ENCODE measurements around the gene PRAMEF13. TPM values are rescaled to one million over a fixed set of nuclear protein-coding genes. Genes with fewer than 3 reads are reported as not detected.
"Not testable (repeated sequence)": the region's sequence is repeated elsewhere in the genome, so short reads cannot be mapped to it uniquely, and the experiment has no call there.

Gene PRAMEF13
- total RNA-seq, 1 experiment from 2014 or later = not detected

GRCh38 chr1:13224480-13225060 lies 23.4 kb upstream of the PRAMEF13 start:
- in situ Hi-C loops (cut with HindIII; ENCODE audit: low pct_unique_long_range_greater_than_20kb, low sequenced_read_pairs) = no loop called here
- no peak for DNase-seq (ENCODE audit: low read depth, low spot score)

DNA sequence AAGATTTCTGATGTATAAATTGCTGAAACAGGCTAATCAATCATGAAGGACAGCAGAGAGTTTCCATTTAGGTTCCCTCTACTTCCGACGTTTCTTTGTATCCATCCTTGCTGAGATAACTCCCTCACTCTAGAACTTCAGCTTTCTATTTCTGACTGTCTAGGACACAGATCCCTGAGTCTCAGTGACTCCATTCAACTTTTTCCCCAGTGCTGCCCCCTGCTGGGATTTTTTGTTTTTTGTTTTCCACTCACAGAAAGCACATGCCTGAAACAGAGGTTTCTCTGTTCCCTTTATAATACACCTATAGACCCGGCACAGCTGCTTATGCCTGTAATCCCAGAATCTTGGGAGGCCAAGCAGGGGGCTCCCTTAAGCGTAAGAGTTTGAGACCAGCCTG lies 21.6 kb upstream of the PRAMEF13 start:
- DNase-seq (ENCODE audit: low read depth, low spot score); in situ Hi-C loops (cut with HindIII; ENCODE audit: low pct_unique_long_range_greater_than_20kb, low sequenced_read_pairs): not testable (repeated sequence)

DNA sequence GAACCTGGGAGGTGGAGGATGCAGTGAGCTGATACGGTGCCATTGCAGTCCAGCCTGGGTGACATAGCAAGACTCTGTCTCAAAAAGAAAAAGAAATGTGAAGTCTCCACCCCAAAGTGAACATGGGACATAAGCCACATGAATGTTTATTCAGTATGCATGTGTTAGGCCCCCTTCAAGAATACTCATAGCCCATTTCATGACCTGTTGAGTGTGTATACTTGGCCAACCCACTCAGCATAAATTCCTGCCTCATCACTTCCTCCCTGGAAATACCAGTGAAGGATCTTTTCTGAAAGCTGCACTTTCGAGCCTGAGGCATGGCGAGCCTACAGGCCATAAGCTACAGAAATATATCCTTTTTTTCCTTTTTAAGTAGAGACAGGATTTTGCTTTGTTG lies 18.0 kb upstream of the PRAMEF13 start:
- DNase-seq (ENCODE audit: low read depth, low spot score); in situ Hi-C loops (cut with HindIII; ENCODE audit: low pct_unique_long_range_greater_than_20kb, low sequenced_read_pairs): not testable (repeated sequence)

GRCh38 chr1:13216619-13217018 lies 15.4 kb upstream of the PRAMEF13 start:
- DNase-seq (ENCODE audit: low read depth, low spot score); in situ Hi-C loops (cut with HindIII; ENCODE audit: low pct_unique_long_range_greater_than_20kb, low sequenced_read_pairs): not testable (repeated sequence)

- DNase-seq (ENCODE audit: low read depth, low spot score); in situ Hi-C loops (cut with HindIII; ENCODE audit: low pct_unique_long_range_greater_than_20kb, low sequenced_read_pairs): not testable (repeated sequence)
Measured at GRCh38 chr1:13208712-13209111, 7.5 kb upstream of the PRAMEF13 start.

DNA sequence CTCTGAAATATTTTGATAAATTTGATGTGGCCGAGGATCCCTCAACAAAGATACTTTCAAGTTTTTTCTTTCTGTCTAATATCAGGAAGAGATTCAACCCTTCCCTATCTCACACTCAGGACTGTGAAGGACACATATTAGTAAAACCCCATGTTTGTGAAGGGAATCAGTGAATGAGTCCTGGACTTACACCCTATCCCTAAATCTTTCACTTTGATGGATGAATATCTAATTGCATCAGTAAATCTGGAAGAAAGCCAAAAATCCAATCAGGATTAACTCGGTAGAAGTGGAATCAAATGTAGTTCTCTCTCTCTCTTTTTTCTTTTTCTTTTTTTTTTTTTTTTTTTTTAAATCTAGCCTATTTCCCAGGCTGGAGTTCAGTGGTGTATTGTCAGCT lies 29.7 kb downstream of the PRAMEF13 start, which contains the start of gene PRAMEF9:
Gene PRAMEF9, plus strand, starts transcription at position 301 of the 400 bp plus-strand sequence. CDS start 3,433 bp downstream, outside the sequence.
- DNase-seq (ENCODE audit: low read depth, low spot score); in situ Hi-C loops (cut with HindIII; ENCODE audit: low pct_unique_long_range_greater_than_20kb, low sequenced_read_pairs): not testable (repeated sequence)

- in situ Hi-C loops (cut with HindIII; ENCODE audit: low pct_unique_long_range_greater_than_20kb, low sequenced_read_pairs); DNase-seq (ENCODE audit: low read depth, low spot score): not testable (repeated sequence)
Measured at GRCh38 chr1:13165531-13165930, 35.7 kb downstream of the PRAMEF13 start, which contains the start of gene HNRNPCL4. TSS of gene HNRNPCL4 (minus strand) at chr1:13165631. CDS start at chr1:13165467, 164 bp downstream.

GRCh38 chr1:13155909-13156308 lies 45.3 kb downstream of the PRAMEF13 start, which contains the start of gene PRAMEF26:
TSS of gene PRAMEF26 (minus strand) at chr1:13156009. CDS start at chr1:13153095, 2,914 bp downstream.
- in situ Hi-C loops (cut with HindIII; ENCODE audit: low pct_unique_long_range_greater_than_20kb, low sequenced_read_pairs); DNase-seq (ENCODE audit: low read depth, low spot score): not testable (repeated sequence)

Other genes with a start within 250 kb of the PRAMEF13 start
- gene PRAMEF27, start 144.8 kb downstream of the PRAMEF13 start, total RNA-seq (2014; rRNA removed; shearing (Covaris generic)) = not detected in 2 replicates
- gene HNRNPCL3, start 140.6 kb downstream of the PRAMEF13 start, total RNA-seq (2014; rRNA removed; shearing (Covaris generic)) = not detected in 2 replicates
- not detected in 2 replicates for gene PRAMEF25, start 130.6 kb downstream of the PRAMEF13 start, total RNA-seq (2014; rRNA removed; shearing (Covaris generic))
- not detected in 2 replicates for gene HNRNPCL2, start 84.6 kb downstream of the PRAMEF13 start, total RNA-seq (2014; rRNA removed; shearing (Covaris generic))
- gene PRAMEF26, start 45.4 kb downstream of the PRAMEF13 start, total RNA-seq (2014; rRNA removed; shearing (Covaris generic)) = not detected in 2 replicates
- not detected in 2 replicates for gene HNRNPCL4, start 35.8 kb downstream of the PRAMEF13 start, total RNA-seq (2014; rRNA removed; shearing (Covaris generic))
- not detected in 2 replicates for gene PRAMEF9, start 29.6 kb downstream of the PRAMEF13 start, total RNA-seq (2014; rRNA removed; shearing (Covaris generic))
- not detected in 2 replicates for gene PRAMEF18, start 24.7 kb upstream of the PRAMEF13 start, total RNA-seq (2014; rRNA removed; shearing (Covaris generic))
- gene PRAMEF5, start 52.8 kb upstream of the PRAMEF13 start, total RNA-seq (2014; rRNA removed; shearing (Covaris generic)) = not detected in 2 replicates
- not detected in 2 replicates for gene PRAMEF8, start 83.7 kb upstream of the PRAMEF13 start, total RNA-seq (2014; rRNA removed; shearing (Covaris generic))
- not detected in 2 replicates for gene PRAMEF33, start 102.1 kb upstream of the PRAMEF13 start, total RNA-seq (2014; rRNA removed; shearing (Covaris generic))
- gene PRAMEF15, start 114.2 kb upstream of the PRAMEF13 start, total RNA-seq (2014; rRNA removed; shearing (Covaris generic)) = not detected in 2 replicates
- not detected in 2 replicates for gene PRAMEF14, start 145.7 kb upstream of the PRAMEF13 start, total RNA-seq (2014; rRNA removed; shearing (Covaris generic))
- gene PRAMEF19, start 170.5 kb upstream of the PRAMEF13 start, total RNA-seq (2014; rRNA removed; shearing (Covaris generic)) = not detected in 2 replicates
- gene PRAMEF17, start 188.2 kb upstream of the PRAMEF13 start, total RNA-seq (2014; rRNA removed; shearing (Covaris generic)) = not detected in 2 replicates
- not detected in 2 replicates for gene PRAMEF20, start 209.0 kb upstream of the PRAMEF13 start, total RNA-seq (2014; rRNA removed; shearing (Covaris generic))